ENCODE results near the gene ZNF619. TPM values are rescaled to one million over a fixed set of nuclear protein-coding genes. Genes with fewer than 3 reads are reported as not detected.

ZNF619 gene
- total RNA-seq, 1 experiment from 2014 or later = 7.2 TPM

DNA sequence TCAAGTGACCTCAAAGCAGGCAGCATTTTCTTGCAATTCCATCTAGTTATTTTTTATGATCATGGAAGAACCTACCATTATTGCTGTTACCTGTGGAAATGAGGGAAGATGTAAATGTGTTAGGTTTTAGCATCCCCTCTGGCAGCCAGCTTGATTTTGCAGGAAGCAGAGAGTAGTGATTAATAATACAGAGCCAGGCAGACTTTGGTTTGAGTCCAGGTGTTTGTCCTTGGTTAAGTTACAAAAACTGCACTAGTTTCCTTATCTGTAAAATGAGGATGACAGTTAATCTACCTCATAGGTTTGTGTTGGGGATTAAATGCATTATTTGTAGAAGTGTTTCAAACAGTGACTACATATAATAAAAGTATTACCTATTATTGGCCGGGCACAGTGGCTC lies 41.1 kb downstream of the ZNF619 start:
- ChIA-PET POLR2A (no interaction called here), CTCF (no interaction called here)
- H3K4me3 Mint-ChIP-seq = no peak overlapping the region
- DNase-seq (ENCODE audit: low spot score) = no peak
- TF ChIP-seq ETV6 (CRISPR knock-in tag; IDR thresholded peaks at IDR 0.05) (no peak), NFYB (CRISPR knock-in tag; conservative IDR thresholded peaks at IDR 0.05; ENCODE audit: low read depth) (no peak), ZNF671 (CRISPR knock-in tag; IDR thresholded peaks at IDR 0.05) (no peak), SMAD3 (CRISPR knock-in tag; IDR thresholded peaks at IDR 0.05; ENCODE audit: borderline replicate concordance) (no peak), RELA (CRISPR knock-in tag; IDR thresholded peaks at IDR 0.05; ENCODE audit: borderline replicate concordance) (no peak)
- TF ChIP-seq, protein P1, sequence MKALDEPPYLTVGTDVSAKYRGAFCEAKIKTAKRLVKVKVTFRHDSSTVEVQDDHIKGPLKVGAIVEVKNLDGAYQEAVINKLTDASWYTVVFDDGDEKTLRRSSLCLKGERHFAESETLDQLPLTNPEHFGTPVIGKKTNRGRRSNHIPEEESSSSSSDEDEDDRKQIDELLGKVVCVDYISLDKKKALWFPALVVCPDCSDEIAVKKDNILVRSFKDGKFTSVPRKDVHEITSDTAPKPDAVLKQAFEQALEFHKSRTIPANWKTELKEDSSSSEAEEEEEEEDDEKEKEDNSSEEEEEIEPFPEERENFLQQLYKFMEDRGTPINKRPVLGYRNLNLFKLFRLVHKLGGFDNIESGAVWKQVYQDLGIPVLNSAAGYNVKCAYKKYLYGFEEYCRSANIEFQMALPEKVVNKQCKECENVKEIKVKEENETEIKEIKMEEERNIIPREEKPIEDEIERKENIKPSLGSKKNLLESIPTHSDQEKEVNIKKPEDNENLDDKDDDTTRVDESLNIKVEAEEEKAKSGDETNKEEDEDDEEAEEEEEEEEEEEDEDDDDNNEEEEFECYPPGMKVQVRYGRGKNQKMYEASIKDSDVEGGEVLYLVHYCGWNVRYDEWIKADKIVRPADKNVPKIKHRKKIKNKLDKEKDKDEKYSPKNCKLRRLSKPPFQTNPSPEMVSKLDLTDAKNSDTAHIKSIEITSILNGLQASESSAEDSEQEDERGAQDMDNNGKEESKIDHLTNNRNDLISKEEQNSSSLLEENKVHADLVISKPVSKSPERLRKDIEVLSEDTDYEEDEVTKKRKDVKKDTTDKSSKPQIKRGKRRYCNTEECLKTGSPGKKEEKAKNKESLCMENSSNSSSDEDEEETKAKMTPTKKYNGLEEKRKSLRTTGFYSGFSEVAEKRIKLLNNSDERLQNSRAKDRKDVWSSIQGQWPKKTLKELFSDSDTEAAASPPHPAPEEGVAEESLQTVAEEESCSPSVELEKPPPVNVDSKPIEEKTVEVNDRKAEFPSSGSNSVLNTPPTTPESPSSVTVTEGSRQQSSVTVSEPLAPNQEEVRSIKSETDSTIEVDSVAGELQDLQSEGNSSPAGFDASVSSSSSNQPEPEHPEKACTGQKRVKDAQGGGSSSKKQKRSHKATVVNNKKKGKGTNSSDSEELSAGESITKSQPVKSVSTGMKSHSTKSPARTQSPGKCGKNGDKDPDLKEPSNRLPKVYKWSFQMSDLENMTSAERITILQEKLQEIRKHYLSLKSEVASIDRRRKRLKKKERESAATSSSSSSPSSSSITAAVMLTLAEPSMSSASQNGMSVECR (CRISPR knock-in tag; IDR thresholded peaks at IDR 0.05; ENCODE audit: borderline replicate concordance) = no peak
- TF ChIP-seq, protein P2, sequence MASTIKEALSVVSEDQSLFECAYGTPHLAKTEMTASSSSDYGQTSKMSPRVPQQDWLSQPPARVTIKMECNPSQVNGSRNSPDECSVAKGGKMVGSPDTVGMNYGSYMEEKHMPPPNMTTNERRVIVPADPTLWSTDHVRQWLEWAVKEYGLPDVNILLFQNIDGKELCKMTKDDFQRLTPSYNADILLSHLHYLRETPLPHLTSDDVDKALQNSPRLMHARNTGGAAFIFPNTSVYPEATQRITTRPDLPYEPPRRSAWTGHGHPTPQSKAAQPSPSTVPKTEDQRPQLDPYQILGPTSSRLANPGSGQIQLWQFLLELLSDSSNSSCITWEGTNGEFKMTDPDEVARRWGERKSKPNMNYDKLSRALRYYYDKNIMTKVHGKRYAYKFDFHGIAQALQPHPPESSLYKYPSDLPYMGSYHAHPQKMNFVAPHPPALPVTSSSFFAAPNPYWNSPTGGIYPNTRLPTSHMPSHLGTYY (CRISPR knock-in tag; IDR thresholded peaks at IDR 0.05) = no peak
- TF ChIP-seq, protein P3, sequence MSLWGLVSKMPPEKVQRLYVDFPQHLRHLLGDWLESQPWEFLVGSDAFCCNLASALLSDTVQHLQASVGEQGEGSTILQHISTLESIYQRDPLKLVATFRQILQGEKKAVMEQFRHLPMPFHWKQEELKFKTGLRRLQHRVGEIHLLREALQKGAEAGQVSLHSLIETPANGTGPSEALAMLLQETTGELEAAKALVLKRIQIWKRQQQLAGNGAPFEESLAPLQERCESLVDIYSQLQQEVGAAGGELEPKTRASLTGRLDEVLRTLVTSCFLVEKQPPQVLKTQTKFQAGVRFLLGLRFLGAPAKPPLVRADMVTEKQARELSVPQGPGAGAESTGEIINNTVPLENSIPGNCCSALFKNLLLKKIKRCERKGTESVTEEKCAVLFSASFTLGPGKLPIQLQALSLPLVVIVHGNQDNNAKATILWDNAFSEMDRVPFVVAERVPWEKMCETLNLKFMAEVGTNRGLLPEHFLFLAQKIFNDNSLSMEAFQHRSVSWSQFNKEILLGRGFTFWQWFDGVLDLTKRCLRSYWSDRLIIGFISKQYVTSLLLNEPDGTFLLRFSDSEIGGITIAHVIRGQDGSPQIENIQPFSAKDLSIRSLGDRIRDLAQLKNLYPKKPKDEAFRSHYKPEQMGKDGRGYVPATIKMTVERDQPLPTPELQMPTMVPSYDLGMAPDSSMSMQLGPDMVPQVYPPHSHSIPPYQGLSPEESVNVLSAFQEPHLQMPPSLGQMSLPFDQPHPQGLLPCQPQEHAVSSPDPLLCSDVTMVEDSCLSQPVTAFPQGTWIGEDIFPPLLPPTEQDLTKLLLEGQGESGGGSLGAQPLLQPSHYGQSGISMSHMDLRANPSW (CRISPR knock-in tag; conservative IDR thresholded peaks at IDR 0.05; ENCODE audit: low read depth) = no peak
- TF ChIP-seq, protein P4, sequence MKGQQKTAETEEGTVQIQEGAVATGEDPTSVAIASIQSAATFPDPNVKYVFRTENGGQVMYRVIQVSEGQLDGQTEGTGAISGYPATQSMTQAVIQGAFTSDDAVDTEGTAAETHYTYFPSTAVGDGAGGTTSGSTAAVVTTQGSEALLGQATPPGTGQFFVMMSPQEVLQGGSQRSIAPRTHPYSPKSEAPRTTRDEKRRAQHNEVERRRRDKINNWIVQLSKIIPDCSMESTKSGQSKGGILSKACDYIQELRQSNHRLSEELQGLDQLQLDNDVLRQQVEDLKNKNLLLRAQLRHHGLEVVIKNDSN (CRISPR knock-in tag; IDR thresholded peaks at IDR 0.05) = no peak
- TF ChIP-seq, protein P5, sequence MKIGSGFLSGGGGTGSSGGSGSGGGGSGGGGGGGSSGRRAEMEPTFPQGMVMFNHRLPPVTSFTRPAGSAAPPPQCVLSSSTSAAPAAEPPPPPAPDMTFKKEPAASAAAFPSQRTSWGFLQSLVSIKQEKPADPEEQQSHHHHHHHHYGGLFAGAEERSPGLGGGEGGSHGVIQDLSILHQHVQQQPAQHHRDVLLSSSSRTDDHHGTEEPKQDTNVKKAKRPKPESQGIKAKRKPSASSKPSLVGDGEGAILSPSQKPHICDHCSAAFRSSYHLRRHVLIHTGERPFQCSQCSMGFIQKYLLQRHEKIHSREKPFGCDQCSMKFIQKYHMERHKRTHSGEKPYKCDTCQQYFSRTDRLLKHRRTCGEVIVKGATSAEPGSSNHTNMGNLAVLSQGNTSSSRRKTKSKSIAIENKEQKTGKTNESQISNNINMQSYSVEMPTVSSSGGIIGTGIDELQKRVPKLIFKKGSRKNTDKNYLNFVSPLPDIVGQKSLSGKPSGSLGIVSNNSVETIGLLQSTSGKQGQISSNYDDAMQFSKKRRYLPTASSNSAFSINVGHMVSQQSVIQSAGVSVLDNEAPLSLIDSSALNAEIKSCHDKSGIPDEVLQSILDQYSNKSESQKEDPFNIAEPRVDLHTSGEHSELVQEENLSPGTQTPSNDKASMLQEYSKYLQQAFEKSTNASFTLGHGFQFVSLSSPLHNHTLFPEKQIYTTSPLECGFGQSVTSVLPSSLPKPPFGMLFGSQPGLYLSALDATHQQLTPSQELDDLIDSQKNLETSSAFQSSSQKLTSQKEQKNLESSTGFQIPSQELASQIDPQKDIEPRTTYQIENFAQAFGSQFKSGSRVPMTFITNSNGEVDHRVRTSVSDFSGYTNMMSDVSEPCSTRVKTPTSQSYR (CRISPR knock-in tag; IDR thresholded peaks at IDR 0.05) = no peak
- ATAC-seq = no peak
- no peak overlapping the region for H3K27ac Mint-ChIP-seq
- H3K27me3 Mint-ChIP-seq (ENCODE audit: low read depth) = no peaks in the 10 kb centered on the region
- H3K9me3 Mint-ChIP-seq = peaks cover 6% of the 10 kb centered on the region
- H3K36me3 Mint-ChIP-seq = peaks cover 39% of the 10 kb centered on the region
- H3K4me1 Mint-ChIP-seq = no peaks in the 10 kb centered on the region

DNA sequence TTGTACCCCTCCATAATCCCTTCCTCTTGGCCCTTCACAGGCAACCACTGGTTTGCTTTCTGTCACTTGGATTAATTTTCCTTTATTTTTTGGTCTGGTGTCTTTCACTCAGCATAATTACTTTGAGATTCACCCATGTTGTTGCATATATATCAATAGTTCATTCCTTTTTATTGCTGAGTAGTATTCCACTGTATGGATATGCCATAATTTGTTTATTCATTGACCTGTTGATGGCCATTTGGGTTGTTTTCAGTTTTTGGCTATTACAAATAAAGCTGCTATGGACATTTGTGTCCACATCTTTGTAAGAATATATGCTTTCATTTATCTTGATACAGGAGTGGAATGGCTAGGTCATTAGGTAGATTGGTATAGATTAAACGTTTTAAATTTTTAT lies 41.9 kb downstream of the ZNF619 start:
- peaks cover 3% of the 10 kb centered on the region for H3K4me1 Mint-ChIP-seq
- no peak overlapping the region for H3K27ac Mint-ChIP-seq
- H3K27me3 Mint-ChIP-seq (ENCODE audit: low read depth) = no peaks in the 10 kb centered on the region
- TF ChIP-seq, protein P6, sequence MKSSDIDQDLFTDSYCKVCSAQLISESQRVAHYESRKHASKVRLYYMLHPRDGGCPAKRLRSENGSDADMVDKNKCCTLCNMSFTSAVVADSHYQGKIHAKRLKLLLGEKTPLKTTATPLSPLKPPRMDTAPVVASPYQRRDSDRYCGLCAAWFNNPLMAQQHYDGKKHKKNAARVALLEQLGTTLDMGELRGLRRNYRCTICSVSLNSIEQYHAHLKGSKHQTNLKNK (CRISPR knock-in tag; IDR thresholded peaks at IDR 0.05) = no peak
- TF ChIP-seq HMGA2 (CRISPR knock-in tag; IDR thresholded peaks at IDR 0.05) (no peak), NR3C1 (CRISPR knock-in tag; conservative IDR thresholded peaks at IDR 0.05; ENCODE audit: low read depth) (no peak), MXD4 (CRISPR knock-in tag; IDR thresholded peaks at IDR 0.05; ENCODE audit: borderline replicate concordance) (no peak), ZBTB21 (CRISPR knock-in tag; IDR thresholded peaks at IDR 0.05; ENCODE audit: borderline replicate concordance) (no peak), FOXK1 (CRISPR knock-in tag; IDR thresholded peaks at IDR 0.05) (no peak), SMAD3 (CRISPR knock-in tag; IDR thresholded peaks at IDR 0.05; ENCODE audit: borderline replicate concordance) (no peak), MYBL2 (CRISPR knock-in tag; IDR thresholded peaks at IDR 0.05) (no peak), NR2C2 (CRISPR knock-in tag; IDR thresholded peaks at IDR 0.05) (no peak)
- TF ChIP-seq, protein P7, sequence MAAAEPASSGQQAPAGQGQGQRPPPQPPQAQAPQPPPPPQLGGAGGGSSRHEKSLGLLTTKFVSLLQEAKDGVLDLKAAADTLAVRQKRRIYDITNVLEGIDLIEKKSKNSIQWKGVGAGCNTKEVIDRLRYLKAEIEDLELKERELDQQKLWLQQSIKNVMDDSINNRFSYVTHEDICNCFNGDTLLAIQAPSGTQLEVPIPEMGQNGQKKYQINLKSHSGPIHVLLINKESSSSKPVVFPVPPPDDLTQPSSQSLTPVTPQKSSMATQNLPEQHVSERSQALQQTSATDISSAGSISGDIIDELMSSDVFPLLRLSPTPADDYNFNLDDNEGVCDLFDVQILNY (CRISPR knock-in tag; IDR thresholded peaks at IDR 0.05) = no peak
- TF ChIP-seq, protein P8, sequence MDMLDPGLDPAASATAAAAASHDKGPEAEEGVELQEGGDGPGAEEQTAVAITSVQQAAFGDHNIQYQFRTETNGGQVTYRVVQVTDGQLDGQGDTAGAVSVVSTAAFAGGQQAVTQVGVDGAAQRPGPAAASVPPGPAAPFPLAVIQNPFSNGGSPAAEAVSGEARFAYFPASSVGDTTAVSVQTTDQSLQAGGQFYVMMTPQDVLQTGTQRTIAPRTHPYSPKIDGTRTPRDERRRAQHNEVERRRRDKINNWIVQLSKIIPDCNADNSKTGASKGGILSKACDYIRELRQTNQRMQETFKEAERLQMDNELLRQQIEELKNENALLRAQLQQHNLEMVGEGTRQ (CRISPR knock-in tag; IDR thresholded peaks at IDR 0.05) = no peak
- peaks cover 6% of the 10 kb centered on the region for H3K9me3 Mint-ChIP-seq
- H3K36me3 Mint-ChIP-seq = peaks cover 39% of the 10 kb centered on the region
- DNase-seq (ENCODE audit: low spot score) (no peak), ATAC-seq (no peak)
- ChIA-PET CTCF (no interaction called here), POLR2A (no interaction called here)
- H3K4me3 Mint-ChIP-seq = no peak overlapping the region

All from WTC11 (cell line).